GM23338 (cell line): ENCODE measurements around the gene KCNJ6.

Experiments
- CREB1 ChIP-seq: fragments of 250-450 bp; sonication (Bioruptor Pico); IDR thresholded peaks from 2 replicates; pipeline ENCODE4 v1.5.0; 2020; ENCODE audit warnings: low read depth, mild to moderate bottlenecking, moderate library complexity
- CTCF ChIP-seq, 2 experiments: fragments of 200-600 bp in 1 of 2; sonication (generic) in 1 of 2; conservative IDR thresholded peaks; 2 replicates each; pipeline versions ENCODE4 v1.5.1 to v1.6.1; 2016 to 2017; ENCODE audit warnings: antibody characterized with exemption in 2 of 2, low read depth in 2 of 2, mild to moderate bottlenecking in 2 of 2, moderate library complexity in 1 of 2
- EZH2 ChIP-seq: fragments of 200-600 bp; sonication (generic); IDR thresholded peaks from one replicate; pipeline ENCODE4 v1.8.0; 2017; ENCODE audit warnings: antibody characterized with exemption, mild to moderate bottlenecking, low read depth; ENCODE audit not compliant: unreplicated experiment
- NANOG ChIP-seq: IDR thresholded peaks from 2 replicates; pipeline ENCODE4 v1.6.1; 2016; ENCODE audit warnings: antibody characterized with exemption, borderline replicate concordance
- POLR2AphosphoS5 ChIP-seq: IDR thresholded peaks from 2 replicates; pipeline ENCODE4 v1.6.1; 2016; ENCODE audit warnings: antibody characterized with exemption, low read depth
- REST ChIP-seq: IDR thresholded peaks from one replicate; pipeline ENCODE4 v1.6.1; 2018; ENCODE audit warnings: antibody characterized with exemption; ENCODE audit not compliant: unreplicated experiment
- ZNF331 ChIP-seq: fragments of 250-450 bp; sonication (Bioruptor Pico); IDR thresholded peaks from 2 replicates; pipeline ENCODE4 v1.5.0; 2020; ENCODE audit warnings: low read depth, mild to moderate bottlenecking, moderate library complexity

- TF ChIP-seq CTCF (conservative IDR thresholded peaks at IDR 0.05; ENCODE audit: low read depth in 2 of 2) (no peak), CREB1 (CRISPR knock-in tag) (no peak), POLR2AphosphoS5 (no peak), EZH2 (no peak), REST (no peak), ZNF331 (CRISPR knock-in tag) (no peak), NANOG (no peak)
Observed at GRCh38 chr21:37566790-37567615, 349.3 kb downstream of the KCNJ6 start.
